ENCODE results near the gene COL21A1.

- TF ChIP-seq GATA2 (IDR thresholded peaks at IDR 0.05; ENCODE audit: low read depth, low read length) (no peak), GATA3 (IDR thresholded peaks at IDR 0.05; ENCODE audit: low read depth, low read length) (no peak)
These were observed 869 bp downstream of the COL21A1 start for GRCh38 chr6:56246541-56246880.
